Inflammatory macrophage treated with lipopolysaccharide for 4 hours (primary cell): Measurements from ENCODE around the gene POLRMT.

ENCODE experiments used
- DNase-seq: peaks from one replicate; pipeline ENCODE4 v3.0.0-alpha.2; 2020

Gene POLRMT

DNA sequence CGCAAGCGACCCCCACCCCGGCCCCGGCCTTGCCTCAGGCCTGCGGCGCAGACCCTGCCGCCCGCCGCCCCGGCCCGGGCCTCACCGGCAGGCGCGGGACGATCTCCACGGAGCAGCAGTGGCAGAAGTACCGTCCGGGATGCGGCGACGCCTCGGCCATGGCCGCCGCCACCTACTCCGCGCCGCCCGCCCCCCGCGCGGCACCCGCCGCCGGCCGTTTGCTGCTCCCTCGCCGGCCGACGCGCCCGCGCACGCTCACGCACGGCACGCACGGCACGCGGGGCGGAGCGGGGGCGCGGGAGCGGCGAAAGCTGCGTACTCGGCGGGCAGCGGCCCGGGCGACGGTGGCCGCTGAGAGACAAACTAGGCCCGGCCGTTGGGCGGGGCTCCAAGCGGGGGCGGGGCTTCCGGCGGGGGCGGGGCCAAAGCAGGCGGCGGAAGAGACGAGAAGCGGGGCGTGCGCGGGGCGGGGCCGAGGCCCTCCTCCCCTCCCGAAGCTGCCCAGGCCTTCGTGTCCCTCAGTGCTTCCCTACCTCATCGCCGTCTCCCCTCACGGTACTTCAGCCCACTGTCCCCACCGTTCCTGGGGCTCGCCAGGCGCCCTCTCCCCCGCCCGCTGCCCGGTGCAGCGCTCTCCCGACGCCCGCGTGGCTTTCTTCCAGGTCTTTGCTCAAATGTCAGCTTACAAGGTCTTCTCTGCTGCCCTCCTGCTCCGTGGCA lies 29.8 kb upstream of the POLRMT start, which contains the start of gene RNF126:
TSS of gene RNF126 (minus strand) at position 253 of the 720 bp plus-strand sequence. CDS start at position 160, 93 bp downstream.
- peak; percentile 91 for DNase-seq

DNA sequence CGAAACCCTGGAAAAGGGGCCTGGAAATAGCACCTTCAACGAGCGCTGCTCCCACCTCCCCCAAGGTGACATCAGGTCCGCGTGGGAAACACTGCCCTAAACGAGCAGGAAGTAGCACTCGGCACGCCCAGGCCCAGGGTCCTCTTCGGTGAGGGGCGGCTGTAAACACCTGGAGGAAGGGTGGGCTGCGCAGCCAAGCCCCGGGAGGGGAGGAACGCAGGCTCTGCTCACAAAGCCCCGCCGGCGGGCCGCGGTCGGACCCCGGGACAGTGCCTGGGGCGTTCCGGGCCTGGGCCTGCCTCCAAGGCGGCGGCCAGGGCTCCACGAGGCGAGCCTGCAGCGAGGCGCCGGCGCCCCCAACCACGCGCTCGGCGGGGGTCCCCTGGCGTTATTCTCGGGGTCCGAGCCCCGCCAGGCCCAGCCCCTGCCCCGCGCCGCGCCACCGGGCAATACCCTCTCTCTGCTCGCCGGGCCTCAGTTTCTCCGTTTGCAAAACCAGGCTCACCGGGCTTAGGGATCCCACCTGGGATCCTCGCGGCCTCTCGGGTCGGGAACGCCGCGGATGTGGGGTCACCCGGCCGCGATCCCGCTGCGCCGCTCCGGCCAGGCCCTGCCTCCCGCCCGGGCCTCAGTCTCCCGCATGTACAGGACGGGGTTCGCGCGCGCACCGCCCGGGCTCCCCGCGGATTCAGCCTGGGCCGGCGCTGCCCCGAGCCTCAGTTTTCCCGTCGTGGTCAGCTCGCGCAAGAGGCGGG lies 29.0 kb upstream of the POLRMT start:
- DNase-seq: peak; percentile 62

DNA sequence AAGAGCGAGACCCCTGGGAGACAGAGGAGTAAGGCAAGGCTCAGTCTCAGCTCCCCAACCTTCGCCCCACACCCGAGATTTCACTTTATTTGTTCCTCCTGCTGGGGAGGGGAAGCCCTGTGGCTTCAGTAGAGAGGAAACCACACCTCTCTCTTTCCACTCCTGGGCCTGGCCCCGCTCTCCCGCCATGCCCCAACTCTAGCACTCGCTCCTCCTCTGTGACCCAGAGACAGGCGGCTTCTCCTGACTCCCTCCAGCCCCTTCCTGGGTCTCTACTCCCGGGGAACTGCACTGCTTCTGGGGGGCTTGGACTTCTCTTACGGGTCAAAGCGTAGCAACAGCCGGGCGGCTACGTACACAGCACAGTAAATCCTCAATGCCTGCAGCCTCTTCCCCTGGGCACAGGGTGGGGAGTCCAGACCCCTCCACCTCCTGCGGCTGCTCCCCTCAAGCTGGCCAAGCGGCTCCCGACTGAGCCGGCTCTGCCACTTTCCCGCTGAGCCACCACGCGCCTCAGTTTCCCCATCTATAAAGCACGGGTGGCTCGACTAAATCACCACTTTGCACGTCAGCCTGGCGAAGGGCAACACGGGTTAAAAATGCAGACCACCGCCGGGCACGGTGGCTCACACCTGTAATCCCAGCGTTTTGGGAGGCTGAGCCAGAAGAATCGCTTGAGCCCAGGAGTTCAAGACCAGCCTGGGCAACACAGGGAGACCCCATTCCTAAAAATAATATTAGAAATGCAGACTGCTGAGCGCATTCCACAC lies 28.3 kb upstream of the POLRMT start:
- DNase-seq: peak; percentile 45

DNA sequence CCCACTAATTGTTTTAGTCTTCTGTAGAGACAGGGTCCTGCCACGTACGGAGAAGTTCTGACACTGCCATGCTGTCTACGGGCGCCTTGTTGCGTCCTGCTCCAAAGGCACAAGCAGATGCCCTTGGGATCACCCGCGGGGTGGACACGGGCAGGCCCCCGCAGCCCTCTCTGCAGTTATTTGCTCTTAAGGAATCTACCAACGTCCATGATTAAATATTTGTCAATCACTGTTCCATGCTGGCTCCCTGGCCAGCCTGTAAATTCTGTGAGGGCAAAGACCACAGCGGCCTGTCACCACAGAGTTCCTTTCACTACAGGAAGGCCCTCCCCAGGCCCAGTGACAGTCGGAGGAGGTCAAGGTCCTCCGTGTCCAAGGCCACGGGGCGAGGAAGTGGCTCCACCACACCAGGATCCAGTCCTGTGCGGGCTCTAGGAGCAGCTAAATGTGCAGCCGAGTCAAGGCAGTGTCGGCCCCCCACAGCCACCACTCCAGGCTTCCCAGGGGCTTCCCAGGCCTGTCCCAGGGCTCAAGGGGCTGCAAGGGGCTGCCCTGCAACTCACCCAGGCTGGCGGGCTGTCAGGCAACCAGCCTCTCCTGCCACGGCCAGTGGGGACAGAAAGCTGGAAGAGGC lies 27.6 kb upstream of the POLRMT start:
- DNase-seq: no peak

DNA sequence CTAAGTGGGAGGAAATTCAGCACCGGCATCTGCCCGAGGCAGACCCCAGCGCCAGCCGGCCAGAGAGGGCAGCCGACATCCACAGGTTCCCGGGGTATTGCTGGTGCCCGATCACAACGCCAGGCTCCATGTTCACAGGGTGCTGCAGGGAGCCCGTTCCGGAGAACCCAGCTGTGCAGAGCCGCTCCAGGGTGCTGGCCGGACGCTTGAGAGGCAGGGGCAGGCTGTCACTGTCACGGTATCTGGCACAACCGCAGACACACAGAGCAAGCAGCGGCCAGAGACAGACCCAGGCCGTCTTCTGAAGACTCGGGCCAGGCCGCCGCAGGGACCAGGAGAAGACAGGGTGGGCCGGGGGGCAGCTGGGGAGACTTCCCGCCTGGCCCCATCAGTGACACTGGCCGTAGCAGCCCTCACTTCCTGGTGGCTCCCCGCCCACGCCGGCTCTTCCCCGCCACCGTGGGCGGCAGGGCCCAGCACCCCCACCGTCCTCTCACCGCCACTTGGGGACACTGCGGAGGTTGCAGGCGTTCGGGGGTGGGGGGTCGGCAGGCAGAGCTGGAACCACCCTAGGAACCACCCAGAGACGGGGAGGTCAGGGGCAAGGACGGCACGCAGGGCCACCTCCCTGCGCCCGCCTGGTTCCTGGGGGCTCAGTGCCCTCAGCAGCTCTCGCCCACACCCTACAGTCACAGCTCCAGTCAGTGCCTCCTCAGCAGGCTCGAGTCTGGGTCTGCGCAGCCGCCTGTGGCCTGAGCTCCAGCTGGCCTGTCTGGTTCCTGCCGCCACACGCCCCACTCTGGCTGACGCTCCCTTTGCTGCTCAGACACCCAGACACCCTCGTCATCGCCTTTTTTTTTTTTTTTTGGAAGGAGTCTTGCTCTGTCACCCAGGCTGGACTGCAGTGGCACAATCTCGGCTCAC lies 25.8 kb upstream of the POLRMT start:
- peak; percentile 38 for DNase-seq

DNA sequence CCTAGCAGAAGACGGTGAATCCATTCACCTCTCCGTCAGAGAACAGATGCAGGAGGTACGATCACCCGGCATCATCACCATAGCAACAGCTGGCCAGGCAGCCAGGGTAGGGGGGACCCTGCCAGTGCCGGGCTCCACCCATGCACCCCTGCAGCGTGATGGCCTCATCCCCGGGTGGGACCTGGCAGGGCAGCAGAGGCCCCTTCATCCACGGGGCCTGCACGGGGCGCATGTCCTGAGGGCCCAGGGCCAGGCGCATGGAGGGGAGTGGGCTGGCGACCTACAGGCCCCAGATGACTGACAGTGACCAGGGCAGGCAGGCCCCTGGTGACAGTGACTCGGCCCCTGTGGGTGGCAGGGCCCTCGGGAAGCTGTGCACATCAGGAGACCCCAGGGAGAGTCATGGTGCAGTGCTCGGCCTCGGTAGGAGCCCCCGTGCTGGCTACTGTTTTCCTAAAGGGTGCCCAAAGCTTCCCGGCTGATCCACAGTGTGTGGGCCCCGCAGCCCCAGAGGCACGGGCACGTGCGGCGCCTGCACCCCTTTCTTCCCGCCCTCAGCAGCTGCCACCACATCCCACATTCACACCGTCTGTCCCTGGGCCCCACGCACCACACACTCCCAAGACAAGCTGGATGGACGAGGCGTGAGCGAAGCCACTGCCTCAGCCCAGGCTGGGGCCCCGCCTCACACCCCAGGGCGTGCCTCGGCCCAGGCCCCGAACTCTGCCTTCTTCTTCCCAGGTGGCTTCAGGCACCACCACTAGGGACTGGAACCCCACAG lies 24.9 kb upstream of the POLRMT start:
- no peak for DNase-seq

DNA sequence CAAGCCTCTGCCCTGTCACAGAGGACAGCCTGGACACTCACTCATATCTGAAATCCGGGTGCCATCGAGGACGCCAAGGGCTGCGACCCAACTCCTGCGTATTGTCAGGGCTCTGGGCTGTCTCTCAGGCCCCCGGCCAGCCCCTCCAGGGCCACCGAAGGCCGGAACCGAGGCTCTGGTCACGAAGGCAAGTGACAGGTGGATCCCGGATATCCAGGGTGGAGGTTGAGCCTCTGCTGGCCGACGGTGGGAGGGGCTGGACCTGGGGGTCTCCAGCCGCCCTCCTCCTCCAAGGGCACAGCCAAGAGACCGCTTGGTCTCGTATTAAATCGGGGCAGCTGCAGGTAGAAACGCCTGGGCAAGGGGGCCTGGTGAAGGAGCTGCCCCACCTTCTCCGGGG lies 24.3 kb upstream of the POLRMT start:
- DNase-seq: no peak

DNA sequence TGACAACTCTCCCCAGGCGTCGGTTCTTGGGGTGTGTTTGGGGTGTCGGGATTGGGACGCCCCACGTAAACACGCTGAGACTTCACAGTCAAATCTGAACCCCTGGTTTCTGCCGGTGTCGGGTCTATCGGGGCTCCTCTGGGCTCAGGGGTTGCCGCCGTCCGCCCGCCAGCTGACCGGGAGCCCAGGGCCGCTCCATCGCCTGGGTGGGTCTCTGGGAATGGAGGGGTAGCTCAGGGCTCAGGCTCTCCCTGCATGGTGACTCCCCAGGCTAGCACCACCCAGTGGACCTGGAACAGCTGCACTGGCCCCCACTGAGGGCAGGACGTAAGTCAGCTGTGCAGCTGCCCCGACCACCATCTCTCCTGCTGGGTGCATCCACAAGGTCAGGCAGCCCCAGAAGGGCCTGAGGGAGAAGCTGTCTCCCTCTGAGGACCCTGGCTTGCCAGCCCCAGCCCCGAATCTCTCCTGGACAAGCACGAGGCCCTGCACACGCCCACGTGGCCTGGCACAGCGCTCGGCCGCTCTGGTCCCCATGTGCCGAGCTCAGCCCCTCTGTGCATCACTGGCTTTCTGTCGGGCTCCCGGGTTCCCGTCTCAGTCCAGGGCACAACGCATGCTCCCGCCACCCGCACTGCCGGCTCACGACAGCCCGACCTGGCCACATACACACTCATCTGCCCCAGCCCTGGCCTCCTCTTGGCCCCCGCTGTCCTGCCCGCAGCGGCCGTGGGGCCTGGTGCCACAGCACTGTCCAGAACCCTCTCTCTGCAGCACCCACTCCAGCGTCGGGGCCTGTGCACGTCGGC lies 23.6 kb upstream of the POLRMT start:
- DNase-seq: no peak

DNA sequence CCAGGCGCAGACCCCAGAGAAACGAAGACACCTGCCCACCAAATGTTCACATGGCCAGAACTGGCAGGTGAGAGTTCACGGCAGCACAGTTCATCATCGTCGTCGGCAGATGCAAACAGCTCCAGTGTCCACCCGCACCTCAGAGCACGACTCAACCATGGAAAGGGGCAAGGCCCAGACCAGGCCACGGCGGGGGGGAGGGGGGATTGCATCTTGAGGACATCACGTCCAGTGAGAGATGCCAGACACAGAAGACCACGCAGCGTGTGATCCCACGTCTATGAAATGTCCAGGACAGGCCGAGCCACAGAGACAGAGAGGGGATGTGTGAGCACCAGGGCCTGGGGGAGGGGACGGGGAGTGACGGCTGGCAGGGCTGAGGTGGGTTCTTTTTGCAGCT lies 22.4 kb upstream of the POLRMT start:
- DNase-seq: no peak

DNA sequence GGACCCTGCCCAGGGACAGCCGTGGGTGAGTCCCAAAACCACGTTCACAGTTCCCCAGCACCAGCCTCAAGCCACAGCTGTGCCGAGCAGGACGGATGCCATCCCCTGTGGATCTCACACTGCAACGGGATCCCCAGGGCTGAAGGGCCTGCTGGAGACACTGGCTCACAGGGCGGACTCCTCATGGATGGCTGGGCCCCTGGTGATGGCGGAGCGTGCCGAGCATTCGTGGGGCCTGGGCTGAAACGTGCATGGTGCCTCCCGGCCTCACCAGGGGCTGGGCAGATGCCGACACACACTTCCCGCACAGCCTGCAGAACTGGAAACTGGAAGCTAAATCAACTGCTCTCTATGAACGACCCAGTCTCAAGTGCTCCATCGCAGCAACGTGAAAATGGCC lies 20.1 kb upstream of the POLRMT start:
- DNase-seq: no peak

DNA sequence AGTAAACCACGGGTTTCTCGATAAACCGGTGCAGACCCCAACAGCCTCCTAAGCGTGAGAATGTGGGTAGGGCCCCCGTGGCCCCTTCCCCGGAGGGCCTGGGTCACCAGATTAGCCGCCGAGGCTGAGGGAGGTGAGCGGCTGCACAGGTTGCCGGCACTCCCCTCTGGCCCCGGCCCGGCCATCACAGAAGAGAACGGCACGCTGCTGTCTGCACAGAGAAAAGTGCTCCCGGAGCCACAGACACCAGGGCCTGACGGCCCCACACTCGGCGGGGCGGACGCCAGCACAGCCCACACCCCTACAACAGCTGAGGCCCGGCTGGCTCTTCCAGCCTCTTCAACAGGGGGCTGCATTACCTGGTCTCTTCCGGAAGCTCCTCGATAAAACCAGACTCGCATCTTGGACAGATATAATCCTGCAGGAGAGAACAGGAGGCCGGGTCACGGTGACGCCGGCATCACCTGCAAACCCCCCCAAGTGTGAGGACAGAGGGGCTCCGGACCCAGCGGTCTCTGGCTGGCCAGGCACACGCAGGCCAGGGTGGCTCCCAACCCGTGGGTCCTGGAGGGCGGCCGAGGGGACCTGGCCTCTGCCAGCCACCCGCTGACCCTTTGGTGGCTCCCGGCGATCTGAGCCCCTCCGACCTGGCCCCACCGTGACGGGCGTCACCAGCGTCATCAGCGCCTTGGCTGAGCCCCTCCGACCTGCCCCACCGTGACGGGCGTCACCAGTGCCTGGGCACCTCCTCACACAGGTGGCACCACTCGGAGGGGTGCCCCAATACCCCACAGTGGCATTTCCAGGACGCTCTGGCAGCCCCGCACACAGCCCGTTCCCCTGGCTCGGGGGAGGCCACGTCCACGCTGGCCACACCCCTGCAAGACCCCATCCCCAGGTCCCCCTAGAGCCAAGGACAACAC lies 19.4 kb upstream of the POLRMT start:
- no peak for DNase-seq

DNA sequence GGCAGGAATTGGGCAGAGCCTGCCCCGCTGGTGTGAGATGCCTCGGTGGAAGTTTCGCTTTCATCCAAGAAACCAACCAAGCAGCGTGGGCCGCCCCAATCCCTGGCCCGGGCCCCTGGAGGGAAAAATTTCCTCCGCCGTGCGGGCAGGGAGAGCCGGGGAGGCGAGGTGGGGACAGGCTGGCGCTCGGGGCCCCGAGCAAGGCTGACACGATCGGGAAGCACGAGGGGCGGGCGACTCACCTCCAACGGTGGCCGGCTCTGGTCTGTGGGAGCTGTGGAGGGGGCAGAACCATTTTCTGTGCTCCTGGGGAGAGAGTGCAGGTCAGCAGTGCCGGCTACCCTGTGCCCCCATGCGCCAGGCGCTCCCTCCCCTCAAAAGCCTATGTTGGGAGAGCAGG lies 18.7 kb upstream of the POLRMT start:
- DNase-seq: no peak

DNA sequence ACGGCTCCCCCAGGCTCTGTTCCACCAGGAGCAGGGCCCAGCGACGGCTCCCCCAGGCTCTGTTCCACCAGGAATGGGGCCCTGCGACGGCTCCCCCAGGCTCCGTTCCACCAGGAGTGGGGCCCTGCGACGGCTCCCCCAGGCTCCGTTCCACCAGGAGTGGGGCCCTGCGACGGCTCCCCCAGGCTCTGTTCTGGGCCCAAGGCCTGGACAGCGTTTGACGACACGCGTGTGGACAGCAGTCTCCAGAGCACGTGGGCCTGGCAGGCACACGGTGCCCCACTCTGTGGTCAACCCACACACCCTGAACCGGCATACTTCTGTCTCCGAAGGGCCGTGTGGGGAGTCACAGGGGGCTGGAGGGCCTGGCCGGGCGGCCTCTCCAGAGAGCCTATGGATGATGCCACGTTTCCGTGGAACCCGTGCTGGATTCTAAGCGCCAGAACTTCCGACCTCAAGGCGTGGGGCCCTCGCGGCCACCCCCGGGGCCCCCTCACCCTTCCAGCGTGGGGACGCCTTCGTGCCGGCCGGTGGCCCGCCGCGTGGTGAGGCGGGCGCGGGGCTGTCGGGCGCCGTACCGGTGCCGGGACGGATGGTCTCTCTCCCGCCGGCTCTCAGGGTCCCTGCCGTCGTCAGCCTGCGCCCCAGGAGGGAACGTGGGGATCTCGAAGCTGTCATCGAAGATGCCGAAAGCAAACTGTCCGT lies 17.9 kb upstream of the POLRMT start:
- DNase-seq: no peak

DNA sequence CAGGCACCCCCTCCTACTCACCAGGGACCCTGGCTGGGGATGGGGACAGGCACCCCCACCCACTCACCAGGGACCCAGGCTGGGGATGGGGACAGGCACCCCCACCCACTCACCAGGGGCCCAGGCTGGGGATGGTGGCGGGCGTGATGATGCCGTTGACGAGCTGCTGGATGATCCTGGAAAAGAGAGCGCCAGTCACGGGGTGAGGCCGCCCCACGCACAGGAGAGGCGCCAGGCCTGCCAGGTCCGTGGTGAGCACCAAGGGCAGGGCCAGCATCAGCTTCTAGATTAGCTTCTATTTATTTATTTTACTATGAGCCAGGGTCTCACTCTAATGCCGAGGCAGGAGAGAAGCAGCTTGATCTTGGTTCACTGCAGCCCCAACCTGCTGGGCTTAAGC lies 16.8 kb upstream of the POLRMT start:
- no peak for DNase-seq

DNA sequence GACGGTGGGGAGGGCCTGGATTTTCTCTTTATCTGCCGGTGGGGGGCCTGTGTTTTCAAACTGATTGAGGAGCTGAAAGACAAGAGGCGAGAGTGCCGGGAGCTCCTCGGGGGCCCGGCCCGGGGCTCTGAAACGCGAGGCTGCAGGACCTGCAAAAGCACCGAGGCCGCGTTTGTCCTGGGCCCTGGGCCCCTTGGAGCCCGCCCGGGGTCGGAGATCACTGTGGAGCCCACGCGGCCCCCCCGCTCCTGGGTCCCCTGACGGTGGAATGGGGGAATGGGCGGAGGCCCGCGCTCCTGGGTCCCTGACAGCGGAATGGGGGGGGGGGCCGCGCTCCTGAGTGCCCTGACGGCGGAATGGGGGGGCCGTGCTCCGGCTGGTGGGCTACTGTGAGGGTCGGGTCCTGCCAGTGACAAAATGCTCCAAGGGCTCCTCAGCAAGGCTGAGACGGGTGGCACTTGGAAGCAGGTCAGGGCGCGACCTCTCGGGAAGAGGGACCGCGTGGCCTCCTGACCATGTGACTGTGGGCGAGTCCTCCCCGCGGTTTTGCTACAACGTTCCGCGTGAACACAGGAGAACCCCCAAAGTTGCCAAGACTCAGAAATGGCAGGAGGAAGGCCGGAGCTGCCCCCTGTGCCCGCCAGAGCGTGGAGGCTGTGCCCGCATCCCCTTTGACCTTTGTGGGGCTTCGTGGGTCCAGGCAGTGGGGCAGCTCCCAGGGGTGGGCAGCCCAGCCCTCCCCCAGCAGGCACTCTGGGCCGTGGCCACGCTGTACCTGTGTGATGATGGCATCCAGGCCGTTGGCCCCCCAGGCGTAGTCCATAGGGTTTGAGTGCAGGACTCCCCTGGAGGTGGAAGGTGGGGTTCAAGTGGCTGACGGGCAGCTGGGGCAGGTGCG lies 15.8 kb upstream of the POLRMT start:
- no peak for DNase-seq

DNA sequence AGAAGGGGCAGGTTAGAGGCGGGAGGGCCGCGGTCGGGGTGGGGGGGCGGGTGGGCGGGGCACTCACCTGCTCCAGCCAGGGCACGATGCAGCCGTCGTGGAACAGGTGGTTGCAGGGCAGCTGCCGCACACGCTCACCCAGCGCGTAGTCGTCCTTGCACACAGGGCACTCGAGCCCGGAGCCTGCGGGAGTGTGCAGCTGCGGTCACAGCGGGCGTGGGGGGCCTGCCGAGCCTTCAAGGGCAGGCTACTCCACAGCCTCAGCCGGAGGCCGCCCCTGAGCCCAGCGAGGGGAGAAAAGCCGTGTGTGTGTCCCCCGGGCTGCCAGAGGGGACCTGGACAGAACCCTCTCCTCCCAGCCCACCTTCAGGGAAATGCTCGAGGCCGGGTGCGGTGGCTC lies 15.0 kb upstream of the POLRMT start:
- DNase-seq: no peak

DNA sequence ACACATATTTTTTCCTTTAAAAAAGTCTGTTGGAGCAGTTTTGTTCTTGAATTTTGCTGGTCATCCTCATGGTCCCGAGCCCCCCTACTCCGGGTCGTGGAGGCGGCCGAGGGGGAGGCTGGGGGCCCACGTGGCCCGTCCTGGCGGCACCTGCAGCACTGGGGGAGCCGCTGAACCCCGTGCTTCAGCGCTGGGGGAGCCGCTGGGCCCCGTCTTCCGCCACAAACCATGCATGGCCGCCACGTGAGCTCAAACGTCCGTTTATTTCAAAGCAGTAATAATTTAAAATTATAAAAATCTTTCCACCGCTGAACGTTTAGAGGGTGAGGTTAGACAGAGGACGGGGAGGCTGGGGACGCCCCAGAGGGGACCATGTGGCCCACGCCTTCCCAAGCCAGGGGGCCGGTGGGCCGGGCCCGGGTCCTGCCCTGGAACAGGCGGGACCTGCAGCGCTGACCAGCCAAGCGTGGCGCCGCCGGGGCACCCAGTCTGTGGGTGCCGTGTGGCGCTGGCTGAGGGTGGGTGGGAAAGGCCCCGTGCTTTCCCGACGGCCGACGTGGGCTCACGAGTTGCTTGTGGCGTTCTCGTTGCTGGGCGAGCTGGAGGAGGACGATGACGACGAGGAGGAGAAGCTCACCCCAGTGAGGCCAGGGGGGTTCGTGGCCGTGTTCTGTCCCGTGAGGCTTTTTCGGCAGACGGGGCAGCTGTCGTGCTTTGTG lies 14.4 kb upstream of the POLRMT start:
- DNase-seq: no peak
